SU-DHL-6 (cell line): Measurements from ENCODE around the gene ZNF593OS.

Experiments used
- CTCF ChIP-seq: fragments of 200-600 bp; sonication (generic); IDR thresholded peaks from one replicate; pipeline ENCODE4 v1.5.1; 2017; ENCODE audit warnings: antibody characterized with exemption, mild to moderate bottlenecking, low read length, moderate library complexity; ENCODE audit not compliant: insufficient read depth, poor library complexity, severe bottlenecking
- EZH2phosphoT487 ChIP-seq: fragments of 200-600 bp; sonication (generic), shearing (Covaris generic); conservative IDR thresholded peaks from 2 replicates; pipeline ENCODE4 v1.6.1; 2018; ENCODE audit warnings: mild to moderate bottlenecking, antibody characterized with exemption, low read length, moderate library complexity, mixed read lengths

GRCh38 chr1:26169198-26169554 lies 2.5 kb downstream of the ZNF593OS start:
- TF ChIP-seq CTCF, result no peak
- TF ChIP-seq EZH2phosphoT487, result no peak
